K562 (cell line): ENCODE results near the gene HYAL1. TPM values are rescaled to one million over a fixed set of nuclear protein-coding genes. Genes with fewer than 3 reads are reported as not detected.

ENCODE experiments used
- BCOR ChIP-seq: fragments of 450-650 bp; IDR thresholded peaks from 2 replicates; pipeline ENCODE4 v1.6.1; 2016
- CREM ChIP-seq: IDR thresholded peaks from 2 replicates; pipeline ENCODE4 v1.6.1; 2014; ENCODE audit warnings: antibody characterized with exemption, low read depth
- CXXC5 ChIP-seq: fragments of 250-450 bp; sonication (Bioruptor Pico); IDR thresholded peaks from 2 replicates; pipeline ENCODE4 v1.8.0; 2022; ENCODE audit warnings: inconsistent platforms, mild to moderate bottlenecking, moderate library complexity
- EGR1 ChIP-seq: fragments of 450-650 bp; conservative IDR thresholded peaks from 2 replicates; pipeline ENCODE4 v1.6.1; 2017; ENCODE audit warnings: mild to moderate bottlenecking
- GABPB1 ChIP-seq: sonication (generic); formaldehyde crosslinking; IDR thresholded peaks from 2 replicates; pipeline ENCODE4 v1.8.0; 2022; ENCODE audit warnings: mild to moderate bottlenecking, missing genetic modification reagents
- MYC ChIP-seq, 2 experiments: fragments of 250-450 bp in 1 of 2; sonication (Bioruptor Pico) in 1 of 2; IDR thresholded peaks; 2 replicates each; pipeline versions ENCODE4 v1.5.1 to v1.6.1; 2012 to 2021; ENCODE audit warnings: low read depth in 2 of 2, borderline replicate concordance in 1 of 2, improper control_type of control experiment in 1 of 2, low read length in 1 of 2, mild to moderate bottlenecking in 1 of 2, moderate library complexity in 1 of 2
- NR2F6 ChIP-seq: fragments of 450-650 bp; formaldehyde crosslinking; IDR thresholded peaks from 2 replicates; pipeline ENCODE4 v1.4.0; 2020; ENCODE audit warnings: mild to moderate bottlenecking
- NRF1 ChIP-seq, 2 experiments: fragments of 450-650 bp; IDR thresholded peaks in 1 of 2; conservative IDR thresholded peaks in 1 of 2; 2 replicates each; pipeline ENCODE4 v1.6.1; 2014; ENCODE audit warnings: mild to moderate bottlenecking in 2 of 2
- PHF8 ChIP-seq: fragments of 200-600 bp; sonication (generic); IDR thresholded peaks from 2 replicates; pipeline ENCODE4 v1.6.1; 2012; ENCODE audit warnings: mixed run types, mild to moderate bottlenecking, inconsistent platforms, low read length, moderate library complexity, borderline replicate concordance
- RFX5 ChIP-seq: IDR thresholded peaks from 2 replicates; pipeline ENCODE4 v1.6.1; 2011; ENCODE audit warnings: low read depth, mild to moderate bottlenecking, improper control_type of control experiment, low read length
- polyA plus RNA-seq, 8 experiments: library from polyadenylated mRNA; depleted of rRNA in 4 of 8; stranded (reverse) in 5 of 8; unstranded in 3 of 8; fragments of >200 nt; fragmentation: Nextera tagmentation in 2 of 8; fragmentation: Illumina TruSeq in 1 of 8; extraction: Ambion mirVana in 2 of 8; extraction: Trizol in 1 of 8; gene quantifications; 2 replicates each; pipeline versions ENCODE4 v1.2.1 to v1.2.3, GENCODE V29; 2011 to 2014; ENCODE audit warnings: inconsistent platforms in 1 of 8, missing spikeins in 1 of 8
- total RNA-seq, 7 experiments: library from RNA; depleted of rRNA in 6 of 7; stranded (reverse); fragments of >200 nt in 6 of 7; fragmentation: Illumina TruSeq in 2 of 7; extraction: Trizol in 2 of 7; gene quantifications; 2 replicates each; pipeline versions ENCODE4 v1.2.1 to v1.2.3, GENCODE V29; 2011 to 2021; ENCODE audit warnings: low replicate concordance in 1 of 7
- TF ChIP-seq, protein P1 (sequence below), 2 experiments: fragments of 450-650 bp in 1 of 2; sonication (generic) in 1 of 2; formaldehyde crosslinking in 1 of 2; IDR thresholded peaks; 2 replicates each; pipeline versions ENCODE4 v1.7.1 to v1.9.0; 2016 to 2022; ENCODE audit warnings: inconsistent platforms in 1 of 2, mild to moderate bottlenecking in 1 of 2, missing genetic modification reagents in 1 of 2
- TF ChIP-seq, protein P2 (sequence below): sonication (generic); formaldehyde crosslinking; IDR thresholded peaks from 2 replicates; pipeline ENCODE4 v1.8.1; 2023; ENCODE audit warnings: mild to moderate bottlenecking, missing genetic modification reagents

HYAL1 gene
- total and polyA plus RNA-seq, 9 of the 15 experiments (the other 6 are each of a cell fraction or from before 2014, with no cell fraction given): 1.4 to 8.5 (median 4.7) TPM

DNA sequence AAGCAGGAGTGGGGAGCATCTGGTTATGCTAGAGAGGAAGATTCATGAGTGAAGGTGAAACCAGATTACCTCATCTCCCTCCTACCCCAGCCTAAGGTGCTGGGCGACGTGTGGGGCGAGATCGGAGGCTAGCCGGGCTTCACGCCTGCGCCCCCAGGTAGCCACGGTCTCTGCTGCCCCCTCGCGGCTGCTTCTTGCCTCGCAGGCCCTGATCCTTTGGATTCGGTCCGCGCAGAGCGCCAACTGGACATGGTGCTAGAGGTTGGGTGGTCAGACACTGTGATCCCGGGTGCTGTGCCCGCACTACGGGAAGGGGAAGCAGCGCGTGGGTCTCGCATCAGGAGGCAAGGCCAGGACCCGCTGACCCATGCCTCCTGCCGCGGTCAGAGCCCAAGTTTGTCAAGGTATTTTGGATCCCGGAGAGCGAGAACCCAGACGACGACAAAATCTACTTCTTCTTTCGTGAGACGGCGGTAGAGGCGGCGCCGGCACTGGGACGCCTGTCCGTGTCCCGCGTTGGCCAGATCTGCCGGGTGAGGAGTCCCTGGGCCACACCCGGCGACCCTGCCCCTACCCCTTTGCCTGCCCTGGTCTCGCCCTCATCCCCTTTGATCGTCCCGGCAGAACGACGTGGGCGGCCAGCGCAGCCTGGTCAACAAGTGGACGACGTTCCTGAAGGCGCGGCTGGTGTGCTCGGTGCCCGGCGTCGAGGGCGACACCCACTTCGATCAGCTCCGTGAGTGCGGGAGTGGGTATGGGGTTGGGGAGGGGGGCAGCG is 30.3 kb downstream of the HYAL1 start (continued):
- TF ChIP-seq, protein P1, sequence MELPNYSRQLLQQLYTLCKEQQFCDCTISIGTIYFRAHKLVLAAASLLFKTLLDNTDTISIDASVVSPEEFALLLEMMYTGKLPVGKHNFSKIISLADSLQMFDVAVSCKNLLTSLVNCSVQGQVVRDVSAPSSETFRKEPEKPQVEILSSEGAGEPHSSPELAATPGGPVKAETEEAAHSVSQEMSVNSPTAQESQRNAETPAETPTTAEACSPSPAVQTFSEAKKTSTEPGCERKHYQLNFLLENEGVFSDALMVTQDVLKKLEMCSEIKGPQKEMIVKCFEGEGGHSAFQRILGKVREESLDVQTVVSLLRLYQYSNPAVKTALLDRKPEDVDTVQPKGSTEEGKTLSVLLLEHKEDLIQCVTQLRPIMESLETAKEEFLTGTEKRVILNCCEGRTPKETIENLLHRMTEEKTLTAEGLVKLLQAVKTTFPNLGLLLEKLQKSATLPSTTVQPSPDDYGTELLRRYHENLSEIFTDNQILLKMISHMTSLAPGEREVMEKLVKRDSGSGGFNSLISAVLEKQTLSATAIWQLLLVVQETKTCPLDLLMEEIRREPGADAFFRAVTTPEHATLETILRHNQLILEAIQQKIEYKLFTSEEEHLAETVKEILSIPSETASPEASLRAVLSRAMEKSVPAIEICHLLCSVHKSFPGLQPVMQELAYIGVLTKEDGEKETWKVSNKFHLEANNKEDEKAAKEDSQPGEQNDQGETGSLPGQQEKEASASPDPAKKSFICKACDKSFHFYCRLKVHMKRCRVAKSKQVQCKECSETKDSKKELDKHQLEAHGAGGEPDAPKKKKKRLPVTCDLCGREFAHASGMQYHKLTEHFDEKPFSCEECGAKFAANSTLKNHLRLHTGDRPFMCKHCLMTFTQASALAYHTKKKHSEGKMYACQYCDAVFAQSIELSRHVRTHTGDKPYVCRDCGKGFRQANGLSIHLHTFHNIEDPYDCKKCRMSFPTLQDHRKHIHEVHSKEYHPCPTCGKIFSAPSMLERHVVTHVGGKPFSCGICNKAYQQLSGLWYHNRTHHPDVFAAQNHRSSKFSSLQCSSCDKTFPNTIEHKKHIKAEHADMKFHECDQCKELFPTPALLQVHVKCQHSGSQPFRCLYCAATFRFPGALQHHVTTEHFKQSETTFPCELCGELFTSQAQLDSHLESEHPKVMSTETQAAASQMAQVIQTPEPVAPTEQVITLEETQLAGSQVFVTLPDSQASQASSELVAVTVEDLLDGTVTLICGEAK (IDR thresholded peaks at IDR 0.05): peak; percentile 33; the same call in 1 of the 2 replicates
- TF ChIP-seq, protein P1 (CRISPR knock-in tag; IDR thresholded peaks at IDR 0.05): no peak
- TF ChIP-seq CREM (0 out of 2 replicates have a peak, but pooled peaks have one; percentile 37), CXXC5 (CRISPR knock-in tag) (peak; percentile 42; the same call in 1 of the 2 replicates), NRF1 (conservative IDR thresholded peaks at IDR 0.05 in 1 of 2, IDR thresholded peaks at IDR 0.05 in 1 of 2) (peak; percentile 65 to 72), EGR1 (peak; percentile 52), GABPB1 (peak; percentile 71; the same call in 1 of the 2 replicates), RFX5 (no peak), MYC (IDR thresholded peaks at IDR 0.05; ENCODE audit: low read depth, low read length) (peak; percentile 40; the same call in 1 of the 2 replicates), MYC (CRISPR knock-in tag; IDR thresholded peaks at IDR 0.05; ENCODE audit: borderline replicate concordance, low read depth) (no peak), BCOR (0 out of 2 replicates have a peak, but pooled peaks have one; percentile 20), NR2F6 (CRISPR knock-in tag) (peak; percentile 35; the same call in 1 of the 2 replicates), PHF8 (peak; percentile 15; the same call in 1 of the 2 replicates)
- TF ChIP-seq, protein P2, sequence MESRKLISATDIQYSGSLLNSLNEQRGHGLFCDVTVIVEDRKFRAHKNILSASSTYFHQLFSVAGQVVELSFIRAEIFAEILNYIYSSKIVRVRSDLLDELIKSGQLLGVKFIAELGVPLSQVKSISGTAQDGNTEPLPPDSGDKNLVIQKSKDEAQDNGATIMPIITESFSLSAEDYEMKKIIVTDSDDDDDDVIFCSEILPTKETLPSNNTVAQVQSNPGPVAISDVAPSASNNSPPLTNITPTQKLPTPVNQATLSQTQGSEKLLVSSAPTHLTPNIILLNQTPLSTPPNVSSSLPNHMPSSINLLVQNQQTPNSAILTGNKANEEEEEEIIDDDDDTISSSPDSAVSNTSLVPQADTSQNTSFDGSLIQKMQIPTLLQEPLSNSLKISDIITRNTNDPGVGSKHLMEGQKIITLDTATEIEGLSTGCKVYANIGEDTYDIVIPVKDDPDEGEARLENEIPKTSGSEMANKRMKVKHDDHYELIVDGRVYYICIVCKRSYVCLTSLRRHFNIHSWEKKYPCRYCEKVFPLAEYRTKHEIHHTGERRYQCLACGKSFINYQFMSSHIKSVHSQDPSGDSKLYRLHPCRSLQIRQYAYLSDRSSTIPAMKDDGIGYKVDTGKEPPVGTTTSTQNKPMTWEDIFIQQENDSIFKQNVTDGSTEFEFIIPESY: 0 out of 2 replicates have a peak, but pooled peaks have one; percentile 36
